ENCODE data around the gene SLC1A3.

The SLC1A3 gene

DNA sequence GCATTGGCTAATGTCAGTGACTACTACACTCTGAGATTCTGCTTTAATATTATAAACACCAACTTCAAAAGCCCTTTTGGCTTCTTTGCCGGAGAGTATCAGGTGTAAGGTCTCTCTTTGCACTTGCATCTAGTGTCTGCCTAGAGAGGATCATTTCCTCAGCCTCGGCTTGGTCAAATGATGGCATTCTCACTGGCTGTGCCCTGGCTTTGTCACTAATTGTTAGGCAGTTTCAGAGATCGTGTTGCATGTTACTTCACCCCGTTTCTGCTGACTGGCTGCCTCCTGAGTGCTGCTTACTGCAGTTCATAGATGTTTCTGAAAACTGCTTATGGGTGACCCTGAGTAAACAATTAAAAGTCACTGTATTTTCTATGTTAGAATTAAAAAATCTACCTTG lies 48.8 kb downstream of the SLC1A3 start:
- no peak for DNase-seq (ENCODE audit: low read depth in 2 of 2)

DNA sequence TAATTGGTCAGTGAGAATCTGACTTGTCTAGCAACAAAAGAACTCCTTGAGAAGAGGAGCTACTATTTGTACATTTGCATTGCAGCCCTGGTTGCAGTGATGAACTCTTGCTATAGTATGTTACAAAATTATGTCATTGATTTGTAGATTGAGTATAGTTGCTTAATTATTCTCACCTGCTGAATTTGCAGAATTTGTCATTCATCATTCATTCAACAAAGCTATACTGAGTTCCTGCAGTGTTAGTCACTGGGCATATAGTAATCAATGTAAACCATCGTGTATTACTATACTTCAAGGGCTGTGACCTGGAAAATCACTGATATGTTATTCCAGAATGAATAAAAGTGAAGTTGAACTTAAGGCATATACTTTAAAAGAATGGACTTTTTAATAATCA lies 50.1 kb downstream of the SLC1A3 start:
- DNase-seq (ENCODE audit: low read depth in 2 of 2) = no peak

DNA sequence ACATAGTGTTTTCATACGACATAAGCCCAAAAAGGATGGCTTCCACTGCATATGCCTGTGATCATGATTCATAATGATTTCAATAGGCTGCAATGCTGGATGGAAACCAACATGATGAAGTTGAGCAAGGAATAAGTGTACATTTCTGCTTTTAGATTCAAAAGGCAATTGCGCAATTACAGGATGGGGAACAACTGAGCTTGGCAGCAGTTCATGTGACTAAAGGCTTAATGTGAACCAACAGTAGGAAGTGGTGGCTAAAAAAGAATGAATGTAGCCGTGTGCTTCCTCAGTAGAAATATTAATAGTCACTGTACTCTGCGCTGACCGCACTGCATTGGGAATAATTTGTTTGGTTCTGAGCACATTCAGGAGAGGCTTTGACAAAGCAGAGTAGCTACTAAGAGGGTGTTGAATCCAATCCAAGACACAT lies 51.2 kb downstream of the SLC1A3 start:
- DNase-seq (ENCODE audit: low read depth in 2 of 2) = no peak

DNA sequence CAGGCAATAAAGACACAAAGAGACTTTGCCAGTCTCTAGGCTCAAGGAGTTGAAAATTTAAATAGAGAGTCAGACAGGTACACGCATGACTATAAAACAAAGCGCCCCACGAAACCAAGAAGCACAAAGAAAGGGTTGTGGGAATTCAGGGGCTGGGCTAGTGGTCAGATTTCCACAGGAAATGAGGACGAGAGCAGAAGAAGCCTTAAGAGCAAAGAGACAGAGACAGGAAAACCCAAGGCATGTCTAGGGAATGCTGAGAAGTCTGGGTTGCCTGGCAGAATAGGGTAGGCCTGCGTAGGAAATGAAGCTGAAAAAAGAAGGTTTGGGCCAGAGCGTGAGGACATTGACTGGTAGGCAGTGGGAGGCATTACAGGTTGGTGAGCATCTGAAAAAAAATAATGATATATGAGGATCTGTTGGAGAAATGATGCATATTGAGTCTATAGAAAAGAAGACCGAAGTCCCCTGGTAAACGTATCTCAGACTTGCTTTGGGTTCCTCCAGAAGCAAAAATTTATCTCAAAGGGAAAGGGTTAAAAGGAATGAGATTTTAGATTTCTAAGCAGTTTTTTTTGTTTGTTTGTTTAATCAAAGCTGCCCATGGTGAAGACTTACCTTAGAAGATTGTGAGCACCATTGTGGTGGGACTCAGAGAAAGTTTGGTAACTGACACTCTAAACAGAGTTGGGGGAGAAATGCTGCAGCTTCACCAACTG lies 51.8 kb downstream of the SLC1A3 start:
- DNase-seq (ENCODE audit: low read depth in 2 of 2) = no peak

DNA sequence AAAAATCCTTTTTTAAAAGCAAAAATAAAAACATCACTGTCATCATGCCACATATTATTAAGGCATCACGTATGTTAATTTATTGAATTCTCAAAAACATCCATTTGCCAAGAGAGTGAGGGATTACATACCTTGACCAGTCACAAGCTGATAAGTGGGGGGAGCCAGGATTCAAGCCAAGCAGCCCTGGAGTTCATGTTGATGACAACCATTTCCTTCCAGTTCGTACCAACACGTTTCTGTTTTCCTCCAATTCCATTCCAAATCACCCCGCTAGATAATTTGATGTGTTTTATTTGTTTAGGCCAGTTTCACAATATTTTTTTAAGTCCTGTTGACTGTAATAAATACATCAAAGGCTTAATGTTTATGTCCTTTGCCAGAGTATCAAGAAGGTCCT lies 53.0 kb downstream of the SLC1A3 start:
- no peak for DNase-seq (ENCODE audit: low read depth in 2 of 2)

DNA sequence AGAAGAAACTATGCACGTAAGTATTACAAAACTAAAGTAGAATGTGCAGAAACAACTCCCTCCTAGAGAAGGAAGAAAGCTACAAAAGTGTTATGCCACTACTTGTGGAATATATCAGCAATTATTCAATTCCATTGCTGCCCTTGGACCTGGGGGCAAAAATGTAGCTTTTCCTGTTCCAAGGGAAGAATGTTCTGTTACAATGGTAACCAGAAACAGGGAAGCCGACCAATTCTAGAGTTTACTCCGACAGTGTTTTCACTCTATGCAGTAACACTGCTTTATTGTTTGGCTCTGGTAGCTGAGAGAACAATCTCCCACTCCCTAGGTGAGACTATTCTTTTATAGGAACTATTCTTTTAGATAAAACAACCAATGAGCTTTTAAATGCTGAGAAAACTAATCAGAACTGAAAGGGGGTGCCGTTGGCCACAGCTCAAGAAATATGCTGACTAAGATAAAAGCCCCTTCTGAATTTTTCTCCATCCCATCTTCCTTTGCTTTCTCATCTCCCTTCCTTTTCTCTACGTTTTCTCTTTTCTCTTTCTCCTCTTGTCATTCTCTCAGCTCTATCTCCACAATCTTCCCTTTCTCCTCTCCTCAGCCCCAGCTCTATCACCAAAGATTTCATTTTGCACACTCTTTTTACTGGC lies 54.1 kb downstream of the SLC1A3 start:
- no peak for DNase-seq (ENCODE audit: low read depth in 2 of 2)

DNA sequence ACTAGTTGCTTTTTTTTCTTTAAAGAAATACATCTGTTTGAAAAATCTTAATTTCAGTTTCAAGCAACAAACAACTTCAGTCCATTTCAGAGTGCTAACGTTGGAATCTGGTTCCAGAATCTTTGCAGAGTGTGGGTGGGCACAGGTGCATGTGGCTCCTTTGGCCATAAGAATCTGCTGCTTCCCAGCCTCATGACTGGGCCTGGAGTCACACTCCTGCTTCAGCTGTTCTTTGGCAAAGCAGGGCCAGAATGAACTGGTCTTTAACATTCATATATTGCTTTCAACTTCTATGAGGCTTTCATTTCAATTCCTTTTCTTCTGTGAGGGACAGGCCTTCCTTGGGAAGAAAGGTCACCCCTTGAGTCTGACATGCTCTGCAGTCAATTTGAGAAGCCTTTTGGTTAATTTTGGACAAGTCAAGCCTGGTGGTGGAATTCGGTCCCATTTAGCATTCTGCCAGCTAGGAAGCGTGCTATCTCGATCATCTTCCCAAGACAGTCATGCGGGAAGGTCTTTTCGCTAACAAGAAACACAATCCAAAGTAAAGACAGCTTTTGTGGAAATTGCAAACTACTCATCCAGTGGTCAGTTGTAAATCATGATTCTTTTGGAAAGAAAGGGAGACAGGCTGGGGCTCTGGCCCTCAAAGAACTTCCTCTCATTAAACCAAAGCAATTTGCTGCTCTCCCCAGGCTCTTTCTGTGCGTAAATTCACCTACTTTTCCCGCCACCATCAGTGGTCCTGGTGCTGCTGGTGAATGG lies 55.2 kb downstream of the SLC1A3 start:
- DNase-seq (ENCODE audit: low read depth in 2 of 2) = no peak

DNA sequence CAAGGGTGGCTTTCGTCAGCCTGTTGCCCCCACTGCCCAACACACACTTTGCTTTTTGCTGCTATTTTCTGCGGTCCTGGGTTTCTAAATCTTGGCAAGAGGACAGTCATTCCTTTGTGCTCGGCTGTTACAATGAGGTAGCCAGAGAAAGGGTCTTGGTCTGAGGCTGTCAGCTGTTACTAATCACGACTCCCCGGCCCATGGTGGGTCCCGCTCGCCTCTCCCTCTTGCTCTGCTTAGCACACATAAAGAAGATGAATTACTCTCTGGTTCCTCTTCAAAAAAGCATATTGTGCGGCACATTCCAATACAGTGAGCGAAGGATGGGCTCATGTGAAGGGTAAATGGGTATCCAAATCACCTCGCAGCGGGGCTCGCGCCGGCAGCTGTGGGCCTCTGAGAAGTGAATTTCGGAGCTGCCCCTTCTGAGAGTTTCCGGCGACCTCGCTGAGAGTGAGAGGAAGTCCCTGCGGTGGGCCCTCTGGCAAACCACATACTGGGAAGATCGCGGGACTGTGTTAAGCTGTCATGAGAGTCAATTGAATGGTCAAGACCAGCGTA lies 56.0 kb downstream of the SLC1A3 start:
- no peak for DNase-seq (ENCODE audit: low read depth in 2 of 2)

DNA sequence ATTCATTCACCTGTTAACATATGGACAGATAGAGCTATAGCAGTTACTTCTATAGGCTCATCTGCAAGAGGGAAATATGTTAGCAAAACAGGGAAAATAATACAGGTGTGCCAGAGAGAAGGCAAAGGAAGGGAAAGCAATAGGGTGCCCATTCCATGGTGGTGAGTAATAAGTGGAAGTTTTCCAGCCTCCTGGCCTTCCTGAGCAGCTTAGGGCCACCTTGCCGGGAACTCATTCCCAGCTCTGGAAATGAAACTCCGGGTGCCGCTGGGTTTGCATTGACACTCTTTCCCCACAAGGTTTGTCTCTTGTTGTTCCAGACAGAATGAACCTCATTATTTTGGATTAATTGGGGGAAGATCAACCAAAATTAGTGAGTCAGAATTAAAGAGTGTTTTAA lies 58.4 kb downstream of the SLC1A3 start:
- DNase-seq (ENCODE audit: low read depth in 2 of 2) = no peak

DNA sequence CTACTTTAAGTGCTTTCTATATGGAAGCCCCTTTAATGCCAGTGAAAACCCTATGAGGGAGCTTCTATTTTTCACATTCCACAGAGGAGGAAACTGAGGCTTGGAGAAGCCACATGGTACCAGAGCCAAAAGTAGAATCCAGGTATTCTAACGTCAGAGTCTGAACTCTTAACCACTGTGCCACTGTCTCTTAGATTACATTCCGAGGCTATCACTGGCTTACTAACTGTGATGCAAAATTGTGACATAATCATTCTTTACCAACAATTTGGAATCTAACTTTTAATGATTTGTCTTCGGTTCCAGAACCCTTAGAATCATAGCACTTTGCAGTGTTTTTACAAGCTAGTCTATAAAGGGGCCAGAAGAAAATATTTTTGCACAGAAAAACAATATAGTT lies 59.2 kb downstream of the SLC1A3 start:
- DNase-seq (ENCODE audit: low read depth in 2 of 2) = no peak

DNA sequence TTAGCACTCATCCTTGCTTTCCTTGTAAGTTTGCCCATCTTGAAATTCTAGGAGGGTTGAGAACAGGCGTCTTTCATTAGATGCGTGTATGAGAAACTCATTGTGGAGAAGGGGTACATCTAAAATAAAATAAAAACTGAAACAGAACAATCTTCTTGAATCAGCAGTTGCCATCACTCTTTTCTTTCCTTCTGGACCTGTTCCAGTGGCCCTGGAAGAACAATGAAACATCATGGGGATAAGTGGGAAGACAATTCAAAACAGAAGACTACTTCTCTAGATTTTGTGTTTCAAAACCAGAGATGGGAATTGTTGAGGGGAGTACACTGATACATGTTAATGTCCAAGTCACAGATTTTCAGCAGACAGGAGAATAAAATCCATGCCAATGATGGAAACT lies 59.9 kb downstream of the SLC1A3 start:
- no peak for DNase-seq (ENCODE audit: low read depth in 2 of 2)

DNA sequence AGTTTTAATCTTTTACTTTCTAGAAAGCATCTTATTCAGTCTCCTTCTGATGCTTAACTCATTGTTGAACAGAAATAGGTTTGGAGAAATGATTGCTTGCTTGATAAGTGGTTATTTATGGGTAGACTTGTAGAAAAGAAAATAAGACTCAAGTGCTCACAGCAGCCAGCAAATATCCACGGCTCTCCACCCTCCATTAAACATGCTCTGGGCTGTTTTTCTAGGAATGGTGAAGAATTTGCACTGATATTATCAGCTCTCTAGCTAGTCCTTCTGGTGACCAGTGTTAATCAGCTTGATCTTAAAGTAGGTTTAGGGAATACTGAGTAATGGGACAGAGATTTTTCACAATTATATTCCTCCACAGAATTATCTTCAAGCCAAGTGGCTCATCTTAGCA lies 60.6 kb downstream of the SLC1A3 start:
- DNase-seq (ENCODE audit: low read depth in 2 of 2) = no peak

DNA sequence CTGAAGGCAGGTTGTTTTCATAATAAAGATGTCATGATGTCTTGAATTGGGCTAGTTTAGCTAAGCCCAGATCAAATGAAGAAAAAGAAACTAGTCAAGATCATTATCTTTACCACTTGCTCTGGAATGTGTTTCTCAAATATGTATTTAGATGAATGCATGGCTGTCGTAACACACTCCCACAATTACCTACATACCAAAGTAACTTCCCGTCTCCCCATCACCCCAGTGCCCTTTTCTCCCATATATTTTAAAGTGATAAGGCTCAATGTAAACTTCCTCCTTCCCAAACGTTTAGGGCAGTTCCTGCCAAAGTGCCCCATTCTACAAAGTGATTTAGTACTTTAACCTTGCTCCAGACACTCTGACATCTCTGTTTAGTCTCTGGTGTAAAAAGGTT lies 61.4 kb downstream of the SLC1A3 start:
- DNase-seq (ENCODE audit: low read depth in 2 of 2) = no peak

DNA sequence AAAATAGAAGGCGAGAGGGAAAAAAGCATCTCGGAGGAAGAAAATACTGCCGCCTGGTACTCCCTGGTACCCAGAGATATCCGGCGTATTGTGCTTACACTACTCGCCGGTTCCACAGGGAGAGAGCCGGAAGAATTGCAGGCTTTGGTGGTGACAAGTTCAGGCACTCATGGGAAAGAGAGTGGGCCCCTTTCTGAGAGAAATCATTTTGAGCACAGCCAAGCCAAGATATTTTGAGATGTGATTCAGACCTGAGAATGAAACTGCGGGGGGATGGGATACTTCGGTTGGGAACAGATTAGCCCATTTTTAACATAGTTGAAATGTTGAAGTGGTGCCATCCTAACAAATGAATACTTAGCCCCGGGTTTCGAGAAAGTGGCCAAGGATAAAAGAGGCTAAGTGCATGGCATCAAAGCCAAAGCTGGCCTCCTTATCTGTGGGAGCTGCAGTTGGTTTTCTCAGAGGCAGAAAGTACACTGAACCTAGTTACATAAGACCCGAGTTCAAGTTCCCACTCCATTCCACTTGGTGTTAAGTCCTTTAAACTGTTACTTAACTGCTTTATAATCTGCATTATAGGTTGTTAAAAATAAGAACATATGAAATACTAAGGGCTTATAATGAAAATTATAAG lies 62.7 kb downstream of the SLC1A3 start:
- no peak for DNase-seq (ENCODE audit: low read depth in 2 of 2)

DNA sequence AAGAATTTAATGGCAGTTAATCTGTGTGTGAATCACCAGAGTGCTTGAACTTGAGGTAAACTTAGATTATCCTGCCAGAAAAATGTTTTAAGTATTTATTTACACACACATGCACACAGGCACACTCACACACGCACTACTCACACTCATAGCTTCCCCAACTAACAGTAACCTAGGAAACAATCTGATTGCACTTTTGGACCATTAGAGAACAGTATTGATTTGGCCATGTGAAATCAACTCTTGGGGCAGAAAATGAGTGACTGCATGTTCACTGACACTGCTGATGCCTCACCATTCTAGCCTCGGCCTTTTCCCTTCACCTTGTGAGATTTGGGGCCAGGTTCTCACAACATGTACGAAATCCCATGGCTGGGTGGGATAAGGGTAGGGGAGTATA lies 64.1 kb downstream of the SLC1A3 start:
- DNase-seq (ENCODE audit: low read depth in 2 of 2) = no peak

DNA sequence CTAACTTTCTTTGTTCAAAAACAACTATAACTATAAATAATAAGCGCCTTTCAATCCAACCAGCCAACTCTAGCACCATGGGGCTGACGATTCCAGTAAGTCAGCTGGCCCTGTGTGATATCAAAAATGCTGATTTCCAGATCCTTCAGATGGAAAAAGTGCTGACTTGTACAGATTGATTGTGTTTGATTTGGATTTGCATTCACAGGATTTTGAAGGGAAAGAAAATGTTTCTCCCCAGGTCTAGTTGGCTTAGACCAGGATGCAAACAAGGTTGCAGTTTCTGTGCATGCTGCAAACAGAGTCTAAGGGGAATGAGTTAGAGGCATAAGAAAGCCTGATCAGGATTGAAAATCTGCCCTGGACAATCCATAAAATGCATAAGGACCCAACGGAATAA lies 68.9 kb downstream of the SLC1A3 start:
- no peak for DNase-seq (ENCODE audit: low read depth in 2 of 2)

DNA sequence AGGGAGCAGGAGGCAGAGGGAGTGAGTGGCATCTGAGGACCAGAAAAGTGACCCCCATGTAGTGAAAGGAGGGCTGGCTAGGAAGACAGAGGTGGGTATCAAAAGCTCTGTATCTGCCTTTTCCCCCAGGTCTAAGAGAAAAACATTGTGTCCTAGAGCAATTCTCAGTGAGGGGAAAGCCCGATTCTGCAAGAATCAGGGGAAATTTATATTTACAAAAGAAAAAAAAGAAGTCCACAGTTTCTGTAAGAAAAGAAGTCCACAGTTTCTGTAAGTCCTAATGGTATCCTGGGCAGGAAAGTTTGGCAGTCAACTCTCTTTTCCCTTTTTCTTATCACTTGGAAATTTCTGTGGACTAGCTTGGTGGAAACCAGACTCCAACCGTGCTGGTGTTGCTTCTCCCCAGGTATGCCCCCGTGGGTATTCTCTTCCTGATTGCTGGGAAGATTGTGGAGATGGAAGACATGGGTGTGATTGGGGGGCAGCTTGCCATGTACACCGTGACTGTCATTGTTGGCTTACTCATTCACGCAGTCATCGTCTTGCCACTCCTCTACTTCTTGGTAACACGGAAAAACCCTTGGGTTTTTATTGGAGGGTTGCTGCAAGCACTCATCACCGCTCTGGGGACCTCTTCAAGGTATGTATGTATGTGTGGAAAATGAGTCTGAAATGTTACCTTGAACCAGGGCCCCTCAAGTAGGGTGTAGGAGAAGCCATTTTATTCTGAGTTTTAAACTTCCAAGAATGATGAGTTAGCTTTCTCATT lies 73.0 kb downstream of the SLC1A3 start:
- DNase-seq (ENCODE audit: low read depth in 2 of 2) = no peak

DNA sequence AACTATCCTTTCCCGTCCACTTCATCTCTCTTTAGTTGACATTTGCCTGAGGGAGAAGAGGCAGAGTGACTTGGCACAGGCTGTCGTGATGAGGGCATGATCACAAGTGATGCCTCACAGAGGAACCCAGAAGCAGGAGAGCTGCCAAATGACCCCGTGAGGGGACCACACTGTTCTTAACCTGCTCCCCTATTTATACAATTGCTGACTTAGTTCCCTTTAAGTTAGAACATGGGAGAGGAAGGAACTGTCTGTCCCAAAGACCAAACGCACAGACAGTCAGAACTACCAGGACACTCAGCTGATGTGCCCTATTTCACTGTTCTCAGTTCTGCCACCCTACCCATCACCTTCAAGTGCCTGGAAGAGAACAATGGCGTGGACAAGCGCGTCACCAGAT lies 73.7 kb downstream of the SLC1A3 start:
- no peak for DNase-seq (ENCODE audit: low read depth in 2 of 2)

DNA sequence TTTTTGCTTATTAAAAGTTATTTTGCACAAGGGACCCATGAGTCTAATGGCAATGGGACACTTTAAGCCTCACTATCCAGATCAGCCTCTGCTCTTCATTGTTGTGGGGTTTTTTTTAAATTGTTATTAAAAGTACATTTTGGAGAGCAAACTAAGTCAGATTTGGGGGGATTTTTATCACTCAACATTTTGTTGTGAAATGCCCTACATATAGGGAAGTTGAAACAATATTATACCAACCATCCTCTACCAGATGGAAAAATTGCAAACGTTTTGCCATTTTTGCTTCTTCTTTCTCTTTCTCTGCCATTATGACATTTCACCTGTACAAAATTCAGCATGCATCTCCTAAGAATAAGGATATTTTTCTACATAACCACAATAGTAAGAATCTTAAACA lies 75.3 kb downstream of the SLC1A3 start:
- DNase-seq (ENCODE audit: low read depth in 2 of 2) = no peak

DNA sequence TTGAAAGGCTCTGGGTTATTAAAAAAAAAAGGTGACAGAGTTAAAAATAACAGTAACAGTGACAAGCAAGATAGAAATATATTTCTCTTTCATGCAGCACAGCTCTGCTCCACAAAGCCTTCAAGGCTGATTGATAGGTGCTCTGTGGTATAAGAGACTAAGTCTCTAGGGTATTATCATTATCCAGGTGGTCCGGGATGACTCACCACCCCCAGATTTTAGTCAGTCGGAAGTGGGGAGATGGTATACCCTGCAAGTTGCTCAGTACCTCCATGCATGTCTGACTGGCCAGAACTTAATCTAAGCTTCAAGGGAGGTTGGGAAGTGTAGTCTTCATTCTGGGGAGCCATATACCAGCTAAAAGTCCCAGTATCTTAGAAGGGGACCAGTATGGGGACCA lies 76.1 kb downstream of the SLC1A3 start:
- DNase-seq (ENCODE audit: low read depth in 2 of 2) = no peak

DNA sequence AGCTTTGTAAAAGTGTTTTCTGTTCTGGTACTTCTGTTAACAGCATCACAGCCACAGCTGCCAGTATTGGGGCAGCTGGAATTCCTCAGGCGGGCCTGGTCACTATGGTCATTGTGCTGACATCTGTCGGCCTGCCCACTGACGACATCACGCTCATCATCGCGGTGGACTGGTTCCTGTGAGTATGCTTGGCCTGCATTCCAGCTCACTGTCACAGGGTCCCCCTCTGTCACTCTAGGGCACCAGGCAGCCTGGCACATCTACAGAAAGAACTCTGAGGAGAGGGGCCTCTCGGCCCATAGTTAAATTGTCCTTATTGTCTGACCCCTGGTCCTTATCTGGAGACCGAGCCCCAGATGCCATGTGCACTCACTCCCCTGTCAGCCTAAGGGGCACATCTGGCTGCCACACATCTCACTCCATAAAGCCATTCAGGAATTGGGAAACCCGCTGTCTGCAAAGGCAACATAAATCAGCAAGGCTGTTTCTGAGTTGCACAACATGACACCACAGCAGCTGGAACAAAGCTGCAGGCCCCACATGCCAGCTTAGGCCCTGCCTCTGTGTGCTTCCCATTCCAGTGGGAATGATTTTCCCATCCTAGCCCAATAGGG lies 77.5 kb downstream of the SLC1A3 start:
- DNase-seq (ENCODE audit: low read depth in 2 of 2) = no peak
